H9 (cell line): ENCODE data around the gene CNNM3. TPM values are rescaled to one million over a fixed set of nuclear protein-coding genes. Genes with fewer than 3 reads are reported as not detected.

Experiments
- DNase-seq: peaks from one replicate; pipeline ENCODE4 v3.0.0-alpha.2; 2017
- H2AFZ ChIP-seq: one replicate; pipeline ENCODE4 v1.6.1; 2013; ENCODE audit warnings: mild to moderate bottlenecking, low read length, control low read depth, moderate library complexity
- H2AK5ac ChIP-seq: 2 replicates; pipeline ENCODE4 v1.6.1; 2013; ENCODE audit warnings: low read length, control low read depth, mixed read lengths; ENCODE audit not compliant: insufficient read length
- H2BK120ac ChIP-seq: one replicate; pipeline ENCODE4 v1.6.1; 2013; ENCODE audit warnings: low read depth, mild to moderate bottlenecking, low read length, control low read depth, inconsistent platforms; ENCODE audit not compliant: poor library complexity, severe bottlenecking
- H2BK12ac ChIP-seq: 2 replicates; pipeline ENCODE4 v1.6.1; 2013; ENCODE audit warnings: low read length, control low read depth, mixed read lengths, low read depth; ENCODE audit not compliant: insufficient read length
- H2BK15ac ChIP-seq: 2 replicates; pipeline ENCODE4 v1.6.1; 2013; ENCODE audit warnings: low read depth, low read length, control low read depth
- H2BK20ac ChIP-seq: one replicate; pipeline ENCODE4 v1.6.1; 2013; ENCODE audit warnings: low read depth, mild to moderate bottlenecking, low read length, control low read depth, inconsistent platforms; ENCODE audit not compliant: poor library complexity, severe bottlenecking
- H2BK5ac ChIP-seq: 2 replicates; pipeline ENCODE4 v1.6.1; 2013; ENCODE audit warnings: low read length, control low read depth, mixed read lengths; ENCODE audit not compliant: insufficient read length
- H3K14ac ChIP-seq: 2 replicates; pipeline ENCODE4 v1.6.1; 2013; ENCODE audit warnings: low read length, control low read depth; ENCODE audit not compliant: insufficient read depth
- H3K18ac ChIP-seq: 2 replicates; pipeline ENCODE4 v1.6.1; 2013; ENCODE audit warnings: low read depth, mild to moderate bottlenecking, mixed read lengths, low read length, control low read depth; ENCODE audit not compliant: insufficient read length
- H3K23ac ChIP-seq: 2 replicates; pipeline ENCODE4 v1.6.1; 2013; ENCODE audit warnings: low read length, control low read depth, mixed read lengths, low read depth; ENCODE audit not compliant: insufficient read length
- H3K23me2 ChIP-seq: 2 replicates; pipeline ENCODE4 v1.6.1; 2013; ENCODE audit warnings: low read depth, mild to moderate bottlenecking, mixed read lengths, low read length, control low read depth; ENCODE audit not compliant: insufficient read length, poor library complexity, severe bottlenecking
- H3K27ac ChIP-seq: 2 replicates; pipeline ENCODE4 v1.5.1; 2013; ENCODE audit warnings: low read length, control low read depth, mixed read lengths, low read depth; ENCODE audit not compliant: insufficient read length
- H3K27me3 ChIP-seq: 2 replicates; pipeline ENCODE4 v1.6.1; 2013; ENCODE audit warnings: low read length, control low read depth, inconsistent platforms; ENCODE audit not compliant: insufficient read depth
- H3K4ac ChIP-seq: 2 replicates; pipeline ENCODE4 v1.6.1; 2013; ENCODE audit warnings: low read depth, mild to moderate bottlenecking, control low read depth, inconsistent platforms, low read length, moderate library complexity
- H3K4me1 ChIP-seq: 2 replicates; pipeline ENCODE4 v1.6.1; 2013; ENCODE audit warnings: low read length, control low read depth, inconsistent platforms; ENCODE audit not compliant: insufficient read depth
- H3K4me2 ChIP-seq: 2 replicates; pipeline ENCODE4 v1.6.1; 2013; ENCODE audit warnings: low read length, control low read depth, mixed read lengths; ENCODE audit not compliant: insufficient read length, insufficient read depth
- H3K56ac ChIP-seq: 2 replicates; pipeline ENCODE4 v1.6.1; 2013; ENCODE audit warnings: low read depth, mild to moderate bottlenecking, mixed read lengths, low read length, control low read depth; ENCODE audit not compliant: insufficient read length
- H3K79me1 ChIP-seq: 2 replicates; pipeline ENCODE4 v1.6.1; 2013; ENCODE audit warnings: low read depth, mild to moderate bottlenecking, moderate library complexity, low read length, control low read depth, inconsistent platforms; ENCODE audit not compliant: insufficient read depth, poor library complexity, severe bottlenecking
- H3K79me2 ChIP-seq: 2 replicates; pipeline ENCODE4 v1.6.1; 2013; ENCODE audit warnings: low read length, control low read depth, inconsistent platforms; ENCODE audit not compliant: insufficient read depth
- H3K9ac ChIP-seq: 2 replicates; pipeline ENCODE4 v1.6.1; 2013; ENCODE audit warnings: low read length, control low read depth, mixed read lengths; ENCODE audit not compliant: insufficient read length; ENCODE audit errors: extremely low read depth
- H3K9me3 ChIP-seq: one replicate; pipeline ENCODE4 v1.6.1; 2013; ENCODE audit warnings: low read depth, low read length, inconsistent platforms; ENCODE audit not compliant: control insufficient read depth
- H3T11ph ChIP-seq: one replicate; pipeline ENCODE4 v1.6.1; 2013; ENCODE audit warnings: mild to moderate bottlenecking, low read length, control low read depth, inconsistent platforms
- H4K20me1 ChIP-seq: one replicate; pipeline ENCODE4 v1.6.1; 2013; ENCODE audit not compliant: control insufficient read depth, insufficient read length, insufficient read depth
- H4K5ac ChIP-seq: 2 replicates; pipeline ENCODE4 v1.6.1; 2013; ENCODE audit warnings: low read depth, mild to moderate bottlenecking, mixed read lengths, low read length, control low read depth; ENCODE audit not compliant: insufficient read length
- H4K8ac ChIP-seq: replicated peaks from 2 replicates; pipeline ENCODE4 v1.6.1; 2013; ENCODE audit warnings: low read length, control low read depth, mixed read lengths, low read depth; ENCODE audit not compliant: insufficient read length
- H4K91ac ChIP-seq: 2 replicates; pipeline ENCODE4 v1.6.1; 2013; ENCODE audit warnings: low read depth, mild to moderate bottlenecking, moderate library complexity, mixed read lengths, low read length, control low read depth; ENCODE audit not compliant: insufficient read length
- H3K27ac Mint-ChIP-seq, 3 experiments: 2 replicates in 2 of 3; 3 replicates in 1 of 3; pipeline ENCODE4 v1.8.0; 2020 to 2021; ENCODE audit warnings: mixed read lengths in 3 of 3, mild to moderate bottlenecking in 1 of 3, moderate library complexity in 1 of 3
- H3K27me3 Mint-ChIP-seq: 2 replicates; pipeline ENCODE4 v1.8.0; 2021; ENCODE audit warnings: low read depth, mild to moderate bottlenecking, moderate library complexity, mixed read lengths
- H3K36me3 Mint-ChIP-seq, 3 experiments: 2 replicates in 2 of 3; 3 replicates in 1 of 3; pipeline ENCODE4 v1.8.0; 2020 to 2021; ENCODE audit warnings: low read depth in 3 of 3, mixed read lengths in 3 of 3; ENCODE audit not compliant: insufficient read depth in 1 of 3
- H3K4me1 Mint-ChIP-seq, 2 experiments: 2 replicates each; pipeline ENCODE4 v1.8.0; 2020; ENCODE audit warnings: mixed read lengths in 2 of 2
- H3K4me3 Mint-ChIP-seq, 2 experiments: 2 replicates in 1 of 2; 3 replicates in 1 of 2; pipeline ENCODE4 v1.8.0; 2020 to 2021; ENCODE audit warnings: mild to moderate bottlenecking in 2 of 2, mixed read lengths in 2 of 2, moderate library complexity in 1 of 2
- H3K9me3 Mint-ChIP-seq, 2 experiments: 2 replicates in 1 of 2; 3 replicates in 1 of 2; pipeline ENCODE4 v1.8.0; 2020; ENCODE audit warnings: mild to moderate bottlenecking in 2 of 2, mixed read lengths in 2 of 2, moderate library complexity in 1 of 2
- CTCF ChIP-seq: fragments of 200-600 bp; sonication (generic); conservative IDR thresholded peaks from 3 replicates; pipeline ENCODE4 v1.8.0; 2021; ENCODE audit warnings: antibody characterized with exemption, mild to moderate bottlenecking
- WGBS: extraction: QIAGEN DNeasy Blood & Tissue Kit; methylation state at CpG from one replicate; pipeline ENCODE4 v1.1.7; 2013; ENCODE audit warnings: missing lambda C conversion rate, low lambda C conversion rate, mixed read lengths; ENCODE audit not compliant: insufficient read length; ENCODE audit errors: extremely low coverage; 5-methylcytosine and 5-hydroxymethylcytosine counted together
- total RNA-seq: library from RNA; stranded (reverse); gene quantifications from 2 replicates; pipeline ENCODE4 v1.2.1, GENCODE V29; 2021

The CNNM3 gene
- total RNA-seq, 1 experiment from 2014 or later: 25.0 TPM

- Histone ChIP-seq H4K91ac (no peak overlapping the region), H3K79me1 (no peaks in the 10 kb centered on the region), H3K27me3 (no peaks in the 10 kb centered on the region), H2AFZ (no peak overlapping the region), H2BK5ac (no peak overlapping the region), H2BK20ac (no peak overlapping the region), H3K56ac (no peak overlapping the region), H3K14ac (no peak overlapping the region), H3K79me2 (no peaks in the 10 kb centered on the region), H3K4me2 (no peak overlapping the region), H2BK120ac (no peak overlapping the region), H4K8ac (no peak overlapping the region), H3K4ac (no peak overlapping the region), H3K18ac (no peak overlapping the region), H3K23me2 (no peaks in the 10 kb centered on the region), H2BK12ac (no peak overlapping the region), H4K5ac (no peak overlapping the region), H3K23ac (no peak overlapping the region), H3K4me1 (0 out of 2 replicates have a peak, but pooled peaks cover 2% of the 10 kb centered on the region), H2BK15ac (no peak overlapping the region), H3T11ph (no peak overlapping the region), H3K9ac (no peak overlapping the region), H2AK5ac (no peak overlapping the region), H3K27ac (no peak overlapping the region), H4K20me1 (no peaks in the 10 kb centered on the region), H3K9me3 (no peaks in the 10 kb centered on the region)
- no peak for TF ChIP-seq CTCF
- H3K9me3 Mint-ChIP-seq: peaks cover 0 to 4% of the 10 kb centered on the region in 2 experiments; a peak in 3 of 5 replicates
- DNase-seq: no peak
- no CpG with 5 or more reads among the region's 20 CpGs for WGBS
- no peaks in the 10 kb centered on the region for H3K27me3 Mint-ChIP-seq
- H3K4me1 Mint-ChIP-seq: peaks cover 5 to 18% of the 10 kb centered on the region in 2 experiments; a peak in 3 of 4 replicates
- H3K4me3 Mint-ChIP-seq: no peak overlapping the region
- peak overlapping the region; percentile 3 to 71 (median 23); a peak in 3 of 7 replicates for H3K27ac Mint-ChIP-seq
- no peaks in the 10 kb centered on the region; a peak in 1 of 7 replicates for H3K36me3 Mint-ChIP-seq
These were observed 44.1 kb upstream of the CNNM3 start for GRCh38 chr2:96771796-96772618.
